HEK293T (cell line): ENCODE measurements around the gene KCNE1.
"Not testable (repeated sequence)": the region's sequence is repeated elsewhere in the genome, so short reads cannot be mapped to it uniquely, and the experiment has no call there.

Experiments
- ARNT ChIP-seq: fragments of 450-650 bp; IDR thresholded peaks from 2 replicates; pipeline ENCODE4 v1.6.1; 2017; ENCODE audit warnings: mild to moderate bottlenecking
- BHLHE40 ChIP-seq: fragments of 450-650 bp; IDR thresholded peaks from 2 replicates; pipeline ENCODE4 v1.6.1; 2016; ENCODE audit warnings: mild to moderate bottlenecking, moderate library complexity, borderline replicate concordance
- CTBP1 ChIP-seq: fragments of 450-650 bp; IDR thresholded peaks from 2 replicates; pipeline ENCODE4 v1.6.1; 2016; ENCODE audit warnings: borderline replicate concordance
- FOXA1 ChIP-seq: fragments of 450-650 bp; IDR thresholded peaks from 2 replicates; pipeline ENCODE4 v1.6.1; 2016; ENCODE audit warnings: mild to moderate bottlenecking
- FOXK2 ChIP-seq: fragments of 450-650 bp; IDR thresholded peaks from 2 replicates; pipeline ENCODE4 v1.6.1; 2016; ENCODE audit warnings: mild to moderate bottlenecking
- FOXM1 ChIP-seq: fragments of 450-650 bp; IDR thresholded peaks from 2 replicates; pipeline ENCODE4 v1.6.1; 2017; ENCODE audit warnings: mild to moderate bottlenecking, borderline replicate concordance
- HDGF ChIP-seq: fragments of 450-650 bp; IDR thresholded peaks from 2 replicates; pipeline ENCODE4 v1.6.1; 2017; ENCODE audit warnings: antibody characterized with exemption, borderline replicate concordance
- L3MBTL2 ChIP-seq: fragments of 450-650 bp; conservative IDR thresholded peaks from 2 replicates; pipeline ENCODE4 v1.6.1; 2016; ENCODE audit warnings: mild to moderate bottlenecking
- LEF1 ChIP-seq: fragments of 450-650 bp; IDR thresholded peaks from 2 replicates; pipeline ENCODE4 v1.6.1; 2017; ENCODE audit warnings: mild to moderate bottlenecking, borderline replicate concordance
- NFRKB ChIP-seq: fragments of 450-650 bp; IDR thresholded peaks from 2 replicates; pipeline ENCODE4 v1.6.1; 2016; ENCODE audit warnings: mild to moderate bottlenecking, moderate library complexity
- SP1 ChIP-seq: fragments of 450-650 bp; IDR thresholded peaks from 2 replicates; pipeline ENCODE4 v1.6.1; 2017
- SUZ12 ChIP-seq: fragments of 450-650 bp; IDR thresholded peaks from 2 replicates; pipeline ENCODE4 v1.6.1; 2016; ENCODE audit warnings: mild to moderate bottlenecking
- TARDBP ChIP-seq: fragments of 450-650 bp; IDR thresholded peaks from 2 replicates; pipeline ENCODE4 v1.6.1; 2016
- TF ChIP-seq, protein P1 (sequence below): fragments of 450-650 bp; IDR thresholded peaks from 2 replicates; pipeline ENCODE4 v1.6.1; 2016

DNA sequence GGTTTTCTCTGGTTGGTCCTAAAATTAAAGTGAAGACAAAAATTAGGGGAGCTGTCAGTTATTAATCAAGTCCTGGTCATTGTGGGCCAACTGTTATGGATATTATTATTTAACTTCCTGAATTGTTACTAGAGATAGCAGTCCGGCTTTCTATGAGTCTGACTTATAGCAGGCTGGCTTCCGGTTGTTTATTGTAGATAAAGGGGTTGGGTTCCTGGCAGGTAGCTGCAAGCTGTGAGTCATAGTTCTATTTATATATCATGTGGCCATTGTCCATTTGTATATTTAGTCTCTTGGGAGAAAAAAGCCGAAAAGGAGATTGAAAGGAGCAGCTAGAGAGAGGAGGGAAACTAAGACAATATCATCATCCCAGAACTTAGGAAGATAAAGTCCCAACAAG lies 28.6 kb downstream of the KCNE1 start:
- TF ChIP-seq BHLHE40, SP1, FOXM1, ARNT, TARDBP, SUZ12, NFRKB, FOXA1, FOXK2, HDGF, CTBP1, L3MBTL2, LEF1: not testable (repeated sequence)
- TF ChIP-seq, protein P1, sequence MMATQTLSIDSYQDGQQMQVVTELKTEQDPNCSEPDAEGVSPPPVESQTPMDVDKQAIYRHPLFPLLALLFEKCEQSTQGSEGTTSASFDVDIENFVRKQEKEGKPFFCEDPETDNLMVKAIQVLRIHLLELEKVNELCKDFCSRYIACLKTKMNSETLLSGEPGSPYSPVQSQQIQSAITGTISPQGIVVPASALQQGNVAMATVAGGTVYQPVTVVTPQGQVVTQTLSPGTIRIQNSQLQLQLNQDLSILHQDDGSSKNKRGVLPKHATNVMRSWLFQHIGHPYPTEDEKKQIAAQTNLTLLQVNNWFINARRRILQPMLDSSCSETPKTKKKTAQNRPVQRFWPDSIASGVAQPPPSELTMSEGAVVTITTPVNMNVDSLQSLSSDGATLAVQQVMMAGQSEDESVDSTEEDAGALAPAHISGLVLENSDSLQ, result not testable (repeated sequence)
